Hypothalamus (tissue), 51 donors: ENCODE results near the gene OBSCN.

Experiments
- DNase-seq, 51 donors: peaks; one replicate each; lab custom pipeline; 2025; lab: John Stamatoyannopoulos, UW

Gene OBSCN

DNA sequence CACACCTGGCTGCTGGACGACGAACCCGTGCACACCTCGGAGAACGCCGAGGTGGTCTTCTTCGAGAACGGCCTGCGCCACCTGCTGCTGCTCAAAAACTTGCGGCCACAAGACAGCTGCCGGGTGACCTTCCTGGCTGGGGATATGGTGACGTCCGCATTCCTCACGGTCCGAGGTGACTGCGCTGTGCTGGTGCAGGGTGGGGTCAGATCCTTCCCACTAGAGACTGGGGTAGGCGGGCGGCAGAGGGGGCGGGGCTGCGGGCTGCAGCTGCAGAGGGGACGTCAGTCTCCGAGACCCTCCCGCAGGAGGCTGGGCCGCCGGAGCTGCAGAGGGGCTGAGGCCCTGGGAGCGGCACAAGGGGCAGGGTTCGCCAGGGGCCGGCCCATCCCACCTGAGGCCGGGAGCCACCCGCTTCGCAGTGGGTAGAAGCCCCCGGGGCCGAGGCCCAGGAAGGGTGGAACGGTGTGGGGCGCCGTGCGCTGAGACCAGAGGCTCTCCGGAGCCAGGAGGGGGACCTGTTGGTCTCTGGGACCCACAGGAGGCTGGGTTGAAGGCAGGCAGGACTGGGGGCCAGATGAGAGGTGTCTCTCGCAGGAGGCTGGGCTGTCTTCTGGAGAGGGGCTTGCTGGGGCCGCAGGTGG lies 108.2 kb downstream of the OBSCN start:
- DNase-seq, result no peak

DNA sequence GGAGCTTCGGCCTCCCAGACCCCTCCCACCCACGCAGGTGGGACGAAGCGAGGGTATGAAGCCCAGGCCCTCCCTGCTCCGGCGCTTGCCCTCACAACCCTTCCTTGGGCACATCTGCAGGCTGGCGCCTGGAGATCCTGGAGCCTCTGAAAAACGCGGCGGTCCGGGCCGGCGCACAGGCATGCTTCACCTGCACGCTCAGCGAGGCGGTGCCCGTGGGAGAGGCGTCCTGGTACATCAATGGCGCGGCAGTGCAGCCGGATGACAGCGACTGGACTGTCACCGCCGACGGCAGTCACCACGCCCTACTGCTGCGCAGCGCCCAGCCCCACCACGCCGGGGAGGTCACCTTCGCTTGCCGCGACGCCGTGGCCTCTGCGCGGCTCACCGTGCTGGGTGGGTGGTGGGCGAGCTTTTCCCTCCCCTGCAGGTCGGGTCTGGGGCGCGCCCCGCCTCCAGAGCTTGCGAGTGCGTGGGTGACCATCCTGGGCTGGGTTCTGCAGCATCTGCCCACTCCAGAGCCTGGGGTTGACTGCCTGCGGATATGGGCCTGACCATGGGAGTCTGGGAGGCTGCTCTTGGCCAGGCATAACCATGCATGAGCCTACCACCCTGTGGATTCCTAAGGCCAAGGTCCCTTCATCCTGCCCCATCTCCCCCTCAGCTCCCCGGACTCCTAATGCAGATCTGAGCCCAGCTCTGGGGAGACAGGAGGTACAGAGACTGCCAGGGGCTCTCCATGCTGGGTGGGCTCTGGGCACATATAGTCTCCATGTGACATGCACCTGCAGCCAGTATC lies 108.9 kb downstream of the OBSCN start:
- DNase-seq, result no peak

DNA sequence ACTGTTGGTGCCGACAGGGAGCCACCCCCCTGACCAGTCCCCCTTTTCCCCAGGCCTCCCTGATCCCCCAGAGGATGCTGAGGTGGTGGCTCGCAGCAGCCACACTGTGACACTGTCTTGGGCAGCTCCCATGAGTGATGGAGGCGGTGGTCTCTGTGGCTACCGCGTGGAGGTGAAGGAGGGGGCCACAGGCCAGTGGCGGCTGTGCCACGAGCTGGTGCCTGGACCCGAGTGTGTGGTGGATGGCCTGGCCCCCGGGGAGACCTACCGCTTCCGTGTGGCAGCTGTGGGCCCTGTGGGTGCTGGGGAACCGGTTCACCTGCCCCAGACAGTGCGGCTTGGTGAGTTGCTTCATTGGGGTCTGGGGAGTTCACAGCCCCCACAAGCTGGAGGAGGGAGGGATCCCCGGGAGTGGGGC lies 109.6 kb downstream of the OBSCN start:
- DNase-seq, result no peak

DNA sequence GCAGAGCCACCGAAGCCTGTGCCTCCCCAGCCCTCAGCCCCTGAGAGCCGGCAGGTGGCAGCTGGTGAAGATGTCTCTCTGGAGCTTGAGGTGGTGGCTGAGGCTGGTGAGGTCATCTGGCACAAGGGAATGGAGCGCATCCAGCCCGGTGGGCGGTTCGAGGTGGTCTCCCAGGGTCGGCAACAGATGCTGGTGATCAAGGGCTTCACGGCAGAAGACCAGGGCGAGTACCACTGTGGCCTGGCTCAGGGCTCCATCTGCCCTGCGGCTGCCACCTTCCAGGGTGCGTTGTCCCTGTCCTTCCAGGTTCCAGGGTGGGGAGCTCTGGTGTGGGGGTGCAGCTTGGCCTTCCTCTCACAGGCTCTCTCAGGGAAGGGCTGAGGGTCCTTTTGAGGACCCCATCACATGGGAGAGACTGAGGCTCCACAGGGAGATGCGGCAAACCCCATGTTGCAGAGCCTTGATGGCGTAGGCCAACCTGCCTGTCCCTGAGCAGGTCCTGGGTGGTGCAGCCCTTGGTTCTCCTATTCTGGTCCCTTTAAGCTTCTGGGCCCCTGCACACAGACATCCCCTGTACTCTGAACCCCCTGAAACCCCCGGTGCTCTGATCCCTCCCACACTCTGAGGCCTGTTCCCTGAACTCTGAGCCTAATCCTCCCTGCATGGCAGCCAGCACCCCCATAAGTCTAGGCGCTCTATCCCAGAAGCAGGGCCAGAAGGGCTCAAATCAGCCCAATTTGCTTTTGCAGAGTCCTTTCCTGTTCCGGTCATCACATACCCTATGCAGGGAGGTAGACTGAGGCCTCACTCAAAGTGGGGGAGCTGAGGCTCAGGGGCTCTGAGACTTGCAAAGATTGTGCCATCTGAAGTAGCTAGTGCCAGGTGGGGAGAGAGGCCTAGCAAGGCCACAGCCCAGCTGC lies 110.3 kb downstream of the OBSCN start:
- no peak for DNase-seq

DNA sequence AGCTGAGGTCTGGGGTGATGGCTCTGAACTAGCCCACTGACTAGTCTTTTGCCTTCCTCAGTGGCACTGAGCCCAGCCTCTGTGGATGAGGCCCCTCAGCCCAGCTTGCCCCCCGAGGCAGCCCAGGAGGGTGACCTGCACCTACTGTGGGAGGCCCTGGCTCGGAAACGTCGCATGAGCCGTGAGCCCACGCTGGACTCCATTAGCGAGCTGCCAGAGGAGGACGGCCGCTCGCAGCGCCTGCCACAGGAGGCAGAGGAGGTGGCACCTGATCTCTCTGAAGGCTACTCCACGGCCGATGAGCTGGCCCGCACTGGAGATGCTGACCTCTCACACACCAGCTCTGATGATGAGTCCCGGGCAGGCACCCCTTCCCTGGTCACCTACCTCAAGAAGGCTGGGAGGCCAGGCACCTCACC lies 111.0 kb downstream of the OBSCN start:
- DNase-seq, result no peak

DNA sequence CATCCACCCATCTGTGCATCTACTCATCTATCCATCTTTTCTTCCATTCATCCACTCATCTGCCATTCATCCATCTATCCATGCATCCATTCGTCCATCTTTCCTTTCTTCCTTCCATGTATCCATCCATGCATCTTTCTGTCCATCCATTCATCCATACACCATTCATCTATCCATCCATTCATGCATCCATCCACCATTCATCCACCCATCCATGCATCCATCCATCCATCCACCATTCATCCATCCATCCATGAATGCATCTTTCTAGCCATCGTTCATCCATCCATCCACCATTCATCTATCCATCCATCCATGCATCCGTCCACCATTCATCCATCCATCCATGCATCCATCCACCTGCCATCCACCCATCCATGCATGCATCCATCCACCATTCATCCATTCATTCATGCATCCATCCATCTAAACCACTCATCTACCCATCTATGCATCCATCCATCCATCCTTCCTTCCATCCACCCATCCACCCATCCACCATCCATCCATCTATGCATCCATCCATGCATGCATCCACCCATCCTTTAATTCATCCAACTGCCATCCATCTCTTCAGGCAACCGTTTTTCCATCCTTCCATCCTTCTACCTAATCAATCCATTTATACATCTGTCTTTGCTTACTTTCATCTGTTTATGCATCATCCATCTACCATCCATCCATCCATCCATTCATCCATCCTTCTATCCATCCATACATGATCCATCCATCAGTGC lies 111.7 kb downstream of the OBSCN start:
- DNase-seq, result no peak

DNA sequence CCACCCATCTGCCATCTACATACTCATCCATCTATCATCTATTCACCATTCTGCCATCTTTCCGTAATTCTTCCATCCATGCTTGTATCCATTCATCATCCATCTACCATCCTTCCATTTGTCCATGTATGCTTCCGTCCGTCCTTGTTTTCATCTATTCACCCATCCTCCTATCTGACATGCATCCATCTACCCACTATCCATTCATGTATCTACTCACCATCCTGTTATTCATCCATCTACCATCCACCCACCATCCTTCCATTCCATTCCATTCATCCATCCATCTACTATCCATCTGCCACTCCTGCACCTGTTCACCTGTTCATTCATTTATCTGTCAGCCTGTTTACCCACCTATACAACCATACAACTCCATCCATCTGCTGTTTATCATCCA lies 112.5 kb downstream of the OBSCN start:
- DNase-seq, result no peak

DNA sequence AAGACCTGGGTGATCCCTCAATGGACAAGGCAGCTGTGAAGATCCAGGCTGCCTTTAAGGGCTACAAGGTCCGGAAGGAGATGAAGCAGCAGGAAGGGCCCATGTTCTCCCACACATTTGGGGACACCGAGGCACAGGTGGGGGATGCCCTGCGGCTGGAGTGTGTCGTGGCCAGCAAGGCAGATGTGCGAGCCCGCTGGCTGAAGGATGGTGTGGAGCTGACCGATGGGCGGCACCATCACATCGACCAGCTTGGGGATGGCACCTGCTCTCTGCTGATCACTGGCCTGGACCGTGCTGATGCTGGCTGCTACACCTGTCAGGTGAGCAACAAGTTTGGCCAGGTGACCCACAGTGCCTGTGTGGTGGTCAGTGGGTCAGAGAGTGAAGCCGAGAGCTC lies 113.6 kb downstream of the OBSCN start:
- DNase-seq, result no peak

DNA sequence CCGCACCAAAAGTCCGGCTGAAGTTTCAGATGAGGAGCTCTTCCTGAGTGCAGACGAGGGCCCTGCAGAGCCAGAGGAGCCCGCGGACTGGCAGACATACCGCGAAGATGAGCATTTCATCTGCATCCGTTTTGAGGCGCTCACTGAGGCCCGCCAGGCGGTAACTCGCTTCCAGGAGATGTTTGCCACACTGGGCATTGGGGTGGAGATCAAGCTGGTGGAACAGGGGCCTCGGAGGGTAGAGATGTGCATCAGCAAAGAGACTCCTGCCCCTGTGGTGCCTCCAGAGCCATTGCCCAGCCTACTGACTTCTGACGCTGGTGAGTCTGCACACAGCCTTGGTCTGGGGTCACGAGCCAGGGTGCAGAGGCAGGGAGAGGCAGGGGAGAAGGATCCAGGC lies 114.1 kb downstream of the OBSCN start:
- no peak for DNase-seq

DNA sequence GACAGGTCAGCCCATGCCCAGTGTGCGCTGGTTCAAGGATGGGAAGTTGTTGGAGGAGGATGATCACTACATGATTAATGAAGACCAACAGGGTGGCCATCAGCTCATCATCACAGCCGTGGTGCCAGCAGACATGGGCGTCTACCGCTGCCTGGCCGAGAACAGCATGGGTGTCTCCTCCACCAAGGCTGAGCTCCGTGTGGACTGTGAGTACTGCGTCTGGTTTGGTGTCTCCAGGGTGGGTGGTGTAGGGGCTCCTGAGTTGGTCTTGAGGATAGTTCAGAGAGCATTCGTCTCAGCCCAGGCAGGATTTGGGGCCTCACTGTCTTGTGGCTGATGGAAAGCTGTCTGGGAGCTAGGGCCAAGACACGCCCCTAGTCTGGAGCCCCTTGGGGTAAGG lies 115.6 kb downstream of the OBSCN start:
- no peak for DNase-seq

DNA sequence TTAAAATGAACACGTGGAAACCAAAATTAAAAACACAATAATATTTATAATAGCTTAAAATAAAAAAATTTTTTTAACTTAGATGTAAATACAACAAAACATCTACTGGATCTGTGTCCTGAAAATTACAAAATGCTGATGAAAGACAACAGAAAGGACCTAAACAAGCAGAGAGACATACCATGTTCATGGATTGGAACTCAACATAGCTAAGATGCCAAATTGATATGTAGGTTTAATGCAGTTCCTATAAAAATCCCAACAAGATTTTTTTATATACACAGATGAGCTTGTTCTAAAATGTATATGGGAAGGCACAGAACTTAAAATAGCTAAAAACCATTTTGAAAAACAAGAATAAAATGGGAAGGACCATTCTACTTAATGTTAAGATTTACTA lies 117.4 kb downstream of the OBSCN start:
- no peak for DNase-seq

DNA sequence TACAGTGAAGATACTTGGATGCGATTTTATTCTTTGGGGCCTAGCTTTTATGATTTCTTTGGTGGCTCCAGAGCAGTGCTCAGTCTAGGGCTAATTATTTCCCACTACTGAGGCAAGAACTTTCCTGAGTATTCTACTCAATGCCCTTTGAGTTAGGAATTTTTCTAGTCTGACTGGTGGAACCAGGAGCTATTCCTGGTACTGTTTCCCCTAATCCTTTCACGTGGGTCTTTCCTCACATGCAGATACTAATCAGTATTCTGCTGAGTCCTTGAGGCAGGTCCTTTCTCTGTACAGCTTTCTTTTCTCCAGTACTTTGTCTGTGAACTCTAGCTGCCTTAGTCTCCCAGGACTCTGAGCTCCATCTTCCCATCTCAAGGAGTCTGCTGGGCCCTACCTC lies 122.0 kb downstream of the OBSCN start:
- DNase-seq, result no peak

DNA sequence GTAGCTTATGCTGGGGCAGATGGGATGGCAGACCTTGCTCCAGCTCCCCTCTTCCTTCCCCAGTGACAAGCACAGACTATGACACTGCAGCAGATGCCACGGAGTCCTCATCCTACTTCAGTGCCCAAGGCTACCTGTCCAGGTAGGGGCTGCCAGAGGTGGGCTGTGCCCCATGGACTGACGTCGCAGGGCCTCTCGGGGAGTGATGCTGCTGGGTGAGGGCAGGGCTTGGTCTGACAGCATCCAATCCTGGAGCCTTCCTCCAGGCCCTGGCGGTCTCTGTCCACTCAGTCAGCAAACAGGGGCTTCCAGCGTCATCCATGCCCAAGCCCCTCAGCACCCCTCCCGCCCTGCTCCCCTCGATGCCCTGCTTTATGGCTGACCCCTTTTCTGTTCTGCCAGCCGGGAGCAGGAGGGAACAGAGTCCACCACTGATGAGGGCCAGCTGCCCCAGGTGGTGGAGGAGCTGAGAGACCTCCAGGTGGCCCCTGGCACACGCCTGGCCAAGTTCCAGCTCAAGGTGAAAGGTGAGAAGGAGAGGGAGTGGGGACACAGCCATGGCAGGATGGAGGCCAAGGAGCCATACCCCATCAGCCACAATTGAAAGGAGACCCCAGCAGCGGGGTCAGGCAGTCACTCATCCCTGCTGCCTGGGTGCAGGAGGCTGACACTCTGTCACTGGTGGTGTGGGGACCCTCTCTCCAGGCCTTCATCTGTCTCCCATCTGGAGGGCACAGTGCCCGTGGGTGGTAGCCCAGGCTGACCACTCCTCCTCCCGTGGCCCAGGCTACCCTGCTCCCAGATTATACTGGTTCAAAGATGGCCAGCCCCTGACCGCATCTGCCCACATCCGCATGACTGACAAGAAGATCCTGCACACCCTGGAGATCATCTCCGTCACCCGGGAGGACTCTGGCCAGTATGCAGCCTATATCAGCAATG lies 125.2 kb downstream of the OBSCN start:
- no peak for DNase-seq

DNA sequence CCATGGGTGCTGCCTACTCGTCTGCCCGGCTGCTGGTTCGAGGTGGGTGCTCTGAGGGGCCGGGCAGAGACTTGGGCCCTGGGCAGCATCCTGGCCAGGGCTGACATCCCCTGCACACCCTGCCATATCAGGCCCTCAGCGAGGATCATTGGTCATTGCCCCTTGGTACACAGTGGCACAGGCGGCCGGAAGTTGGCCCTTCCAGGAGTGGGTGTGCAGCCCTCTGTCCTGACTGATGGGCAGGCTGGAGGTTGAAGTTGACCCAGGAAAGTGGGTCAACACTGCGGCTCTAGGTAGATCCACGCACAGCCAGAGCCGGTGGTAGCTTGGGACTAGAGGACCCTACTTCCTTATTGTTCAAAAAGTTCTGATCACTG lies 125.9 kb downstream of the OBSCN start:
- DNase-seq, result no peak

DNA sequence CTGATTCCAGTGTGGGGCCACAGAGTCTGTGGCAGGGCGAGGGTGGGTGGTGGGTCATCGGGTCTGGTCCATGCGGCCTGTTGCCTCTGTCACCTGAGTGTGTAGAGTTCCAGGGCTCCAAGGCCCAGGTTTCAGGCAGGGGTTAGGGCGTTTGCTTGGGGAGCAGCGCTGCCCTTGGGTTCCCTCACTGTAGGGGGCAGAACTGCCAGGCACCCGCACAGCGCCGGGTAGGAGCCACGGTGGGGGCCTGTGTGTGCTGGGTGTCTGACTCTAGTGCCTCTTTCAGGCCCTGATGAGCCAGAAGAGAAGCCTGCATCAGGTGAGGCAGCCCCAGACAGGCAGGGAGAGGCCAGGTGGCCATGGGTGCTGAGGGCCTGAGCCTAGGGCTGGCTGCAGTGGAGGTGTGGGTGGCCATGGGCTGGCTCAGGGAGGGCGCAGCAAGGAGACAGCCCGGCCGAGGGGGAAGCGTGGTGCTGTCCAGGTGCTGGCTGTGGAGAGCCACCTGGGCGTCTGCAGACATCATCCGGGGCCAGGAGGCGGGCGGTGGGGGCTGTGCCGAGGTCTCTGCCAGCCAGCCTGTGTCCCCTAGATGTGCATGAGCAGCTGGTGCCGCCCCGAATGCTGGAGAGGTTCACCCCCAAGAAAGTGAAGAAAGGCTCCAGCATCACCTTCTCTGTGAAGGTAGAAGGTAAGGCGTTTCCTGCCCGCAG lies 126.5 kb downstream of the OBSCN start:
- no peak for DNase-seq

DNA sequence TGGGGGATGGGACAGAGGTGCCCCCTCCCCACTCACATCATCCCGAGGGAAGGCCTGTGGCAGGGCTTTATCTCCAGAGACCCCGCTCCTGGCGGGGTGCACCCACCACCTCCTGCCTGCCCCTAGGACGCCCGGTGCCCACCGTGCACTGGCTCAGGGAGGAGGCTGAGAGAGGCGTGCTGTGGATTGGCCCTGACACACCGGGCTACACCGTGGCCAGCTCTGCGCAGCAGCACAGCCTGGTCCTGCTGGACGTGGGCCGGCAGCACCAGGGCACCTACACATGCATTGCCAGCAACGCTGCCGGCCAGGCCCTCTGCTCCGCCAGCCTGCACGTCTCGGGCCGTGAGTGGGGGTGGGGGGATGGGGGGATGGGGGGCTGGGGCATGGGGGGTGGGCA lies 127.1 kb downstream of the OBSCN start:
- no peak for DNase-seq

DNA sequence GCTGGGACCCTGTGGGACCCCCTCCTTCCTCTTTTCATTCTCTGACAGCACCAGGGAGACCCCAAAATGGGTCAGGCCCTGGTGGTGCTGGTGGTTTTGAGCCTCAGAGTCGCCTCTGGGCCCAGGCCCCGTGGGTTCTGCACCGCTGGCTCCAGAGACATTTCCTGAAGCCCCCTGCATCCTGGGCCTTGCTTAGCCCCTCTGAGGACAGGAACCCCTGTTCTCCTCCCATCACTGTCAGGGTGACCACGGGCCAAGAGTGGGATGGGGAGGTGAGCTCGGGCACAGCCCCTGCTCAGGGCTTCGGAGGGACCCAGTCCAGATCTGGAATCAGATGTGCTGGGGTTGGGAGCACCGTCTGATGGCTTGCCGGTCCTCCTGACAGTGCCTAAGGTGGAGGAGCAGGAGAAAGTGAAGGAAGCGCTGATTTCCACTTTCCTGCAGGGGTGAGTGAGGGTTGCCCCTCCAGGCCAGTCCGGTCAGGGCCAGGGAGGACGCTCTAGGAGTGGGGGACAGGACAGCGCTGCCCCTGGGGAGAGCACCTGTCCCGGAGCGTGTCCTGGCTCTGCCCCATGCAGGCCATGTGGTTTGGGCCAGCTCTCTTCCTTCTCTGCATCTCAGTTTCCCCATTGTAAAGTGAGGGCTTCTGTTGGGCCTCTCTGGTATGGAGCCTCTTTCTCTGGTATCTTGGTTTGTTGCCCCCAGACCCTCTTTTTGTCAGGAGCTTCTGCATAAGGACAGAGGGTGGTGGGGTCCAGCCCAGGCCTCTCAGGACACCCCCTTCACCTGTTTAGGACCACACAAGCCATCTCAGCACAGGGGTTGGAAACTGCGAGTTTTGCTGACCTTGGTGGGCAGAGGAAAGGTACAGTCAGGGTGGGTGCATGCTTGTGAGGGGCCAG lies 127.8 kb downstream of the OBSCN start:
- no peak for DNase-seq
